HG03432 (cell line): Measurements from ENCODE around the gene CLRN3.

Experiments used
- ATAC-seq: cut with Tn5 transposase; IDR thresholded peaks from one replicate; pipeline ENCODE4 v1.9.1; 2021; ENCODE audit warnings: mild to moderate bottlenecking, moderate library complexity; ENCODE audit not compliant: unreplicated experiment

Gene CLRN3

GRCh38 chr10:127892743-127893142 is at the start of gene CLRN3:
Gene CLRN3, minus strand, starts transcription at chr10:127892941. Its CDS starts 157 bp downstream, at chr10:127892784.
- no peak for ATAC-seq

DNA sequence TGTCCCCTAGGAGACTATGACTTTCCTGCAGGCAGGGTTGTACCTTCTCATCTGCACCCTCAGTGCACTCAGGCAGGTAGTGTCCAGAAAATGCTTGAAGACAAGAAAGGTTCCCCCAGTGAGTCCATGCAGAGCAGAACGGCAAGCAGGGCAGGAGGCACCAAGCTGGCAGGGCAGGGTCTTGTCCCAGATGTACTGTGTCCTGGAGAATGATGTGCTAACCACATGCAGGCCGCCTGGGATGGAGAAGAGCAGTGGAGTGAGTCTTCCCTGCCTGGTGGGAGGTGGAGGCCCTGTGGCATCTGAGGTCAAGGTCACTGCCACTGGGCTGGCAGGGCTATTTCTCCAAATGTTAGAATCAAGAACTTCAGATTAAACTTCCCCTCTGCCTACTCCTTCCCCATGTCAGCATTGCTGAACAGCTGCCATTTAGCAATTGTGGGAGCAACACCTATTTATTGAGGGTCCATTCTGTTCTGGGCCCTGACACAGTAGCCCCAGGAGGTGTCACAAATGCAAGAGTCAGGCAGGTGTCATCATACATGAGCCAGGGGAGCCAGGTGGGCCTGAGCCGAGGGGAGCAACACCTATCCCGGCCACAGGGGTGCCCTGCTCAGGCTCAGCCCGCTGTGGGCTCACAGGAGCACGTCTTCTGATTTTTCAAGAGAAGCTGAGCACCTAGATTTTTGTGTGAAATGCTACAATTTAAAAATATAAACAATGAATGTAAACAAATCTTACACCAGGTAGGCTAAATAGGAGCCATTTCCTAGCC is 48.3 kb upstream of the CLRN3 start:
- no peak for ATAC-seq

GRCh38 chr10:127939786-127940330 is 47.1 kb upstream of the CLRN3 start:
- ATAC-seq: no peak

DNA sequence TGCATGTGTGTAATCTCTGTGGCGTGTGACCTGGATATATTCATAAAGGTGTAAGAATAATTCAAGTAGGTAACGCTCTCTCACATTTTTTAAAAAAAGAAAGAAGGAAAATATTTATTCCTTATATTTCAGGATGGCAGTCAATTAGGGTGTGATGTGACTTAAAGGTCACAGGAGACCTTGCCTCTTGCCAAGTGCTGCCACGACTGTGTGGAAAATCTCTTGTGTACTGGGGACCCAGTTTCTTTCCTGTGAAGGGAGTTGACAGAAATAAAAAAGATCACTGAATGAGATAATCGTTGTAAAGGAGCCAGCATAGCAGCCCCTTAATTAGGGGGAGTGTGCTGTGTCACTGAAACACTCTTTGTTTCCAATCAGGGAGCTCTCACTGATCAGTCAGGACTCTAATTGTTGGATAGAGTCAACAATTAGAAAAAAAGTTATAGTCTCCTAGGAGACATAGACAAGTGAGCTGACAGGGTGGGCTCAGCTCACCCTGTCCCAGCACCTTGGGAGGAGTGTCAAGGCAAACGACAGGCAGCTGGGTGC is 45.2 kb upstream of the CLRN3 start:
- ATAC-seq: no peak

GRCh38 chr10:127937069-127937468 is 44.3 kb upstream of the CLRN3 start:
- no peak for ATAC-seq

DNA sequence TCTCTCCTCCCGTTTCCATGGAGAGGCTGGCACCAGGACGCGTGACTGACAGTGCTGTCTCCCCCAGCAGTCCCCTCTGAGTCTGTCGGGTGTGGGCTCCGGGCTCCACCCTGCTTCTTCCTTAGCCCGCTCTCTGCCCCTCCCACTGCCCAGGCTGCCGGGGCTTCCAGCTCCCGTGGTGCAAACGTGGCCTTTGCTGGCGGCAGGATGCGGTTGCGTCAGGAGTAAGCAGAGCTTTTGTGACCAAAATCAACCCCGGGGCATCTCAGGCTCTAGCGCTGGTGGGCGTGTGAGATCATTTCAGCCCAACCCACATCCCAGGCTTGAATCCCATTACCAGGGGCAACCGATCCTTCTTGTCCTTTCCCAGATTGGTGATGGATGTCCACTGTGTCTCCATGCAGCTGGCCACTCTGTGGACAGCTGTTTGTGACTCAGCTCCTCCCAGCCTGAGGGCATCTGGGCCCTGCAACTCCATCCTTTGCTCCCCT is 42.4 kb upstream of the CLRN3 start:
- no peak for ATAC-seq

GRCh38 chr10:127934383-127934782 is 41.6 kb upstream of the CLRN3 start:
- ATAC-seq: no peak

- no peak for ATAC-seq
Observed at GRCh38 chr10:127933271-127933670, 40.5 kb upstream of the CLRN3 start.

DNA sequence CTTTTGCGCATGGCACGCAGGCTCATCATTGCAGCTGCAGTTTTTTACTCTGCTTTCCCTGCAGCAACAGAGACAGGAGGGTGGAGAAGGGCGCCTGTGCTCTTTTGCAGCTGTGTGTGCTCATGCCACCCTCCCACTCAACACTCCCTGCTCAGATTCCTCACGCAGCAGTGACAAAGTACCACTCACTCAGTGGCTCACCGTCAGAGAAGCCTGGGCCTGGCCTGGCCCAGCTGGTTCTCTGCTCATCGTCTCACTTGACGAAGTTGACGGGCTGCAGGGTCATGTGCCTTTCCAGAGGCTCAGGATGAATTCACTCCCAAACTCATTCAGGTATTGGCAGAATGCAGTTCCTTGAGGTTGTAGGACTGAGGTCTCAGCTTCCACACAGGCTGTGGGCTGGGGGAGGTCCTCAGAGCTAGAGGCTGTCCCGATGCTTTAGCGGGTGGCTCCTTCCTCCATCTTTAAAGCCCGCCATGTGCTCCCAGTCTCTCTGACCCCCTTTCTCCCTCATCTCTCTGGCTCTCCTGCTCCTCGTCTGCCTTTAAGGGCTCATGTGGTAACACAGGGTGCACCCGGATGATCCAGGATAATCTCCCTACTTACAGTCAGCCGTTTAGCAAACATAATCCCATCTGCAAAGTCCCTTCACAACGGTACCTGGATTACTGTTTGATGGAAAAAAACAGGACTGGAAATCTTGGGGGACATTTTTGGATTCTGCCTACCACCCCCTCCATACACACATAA is 40.0 kb upstream of the CLRN3 start:
- no peak for ATAC-seq

DNA sequence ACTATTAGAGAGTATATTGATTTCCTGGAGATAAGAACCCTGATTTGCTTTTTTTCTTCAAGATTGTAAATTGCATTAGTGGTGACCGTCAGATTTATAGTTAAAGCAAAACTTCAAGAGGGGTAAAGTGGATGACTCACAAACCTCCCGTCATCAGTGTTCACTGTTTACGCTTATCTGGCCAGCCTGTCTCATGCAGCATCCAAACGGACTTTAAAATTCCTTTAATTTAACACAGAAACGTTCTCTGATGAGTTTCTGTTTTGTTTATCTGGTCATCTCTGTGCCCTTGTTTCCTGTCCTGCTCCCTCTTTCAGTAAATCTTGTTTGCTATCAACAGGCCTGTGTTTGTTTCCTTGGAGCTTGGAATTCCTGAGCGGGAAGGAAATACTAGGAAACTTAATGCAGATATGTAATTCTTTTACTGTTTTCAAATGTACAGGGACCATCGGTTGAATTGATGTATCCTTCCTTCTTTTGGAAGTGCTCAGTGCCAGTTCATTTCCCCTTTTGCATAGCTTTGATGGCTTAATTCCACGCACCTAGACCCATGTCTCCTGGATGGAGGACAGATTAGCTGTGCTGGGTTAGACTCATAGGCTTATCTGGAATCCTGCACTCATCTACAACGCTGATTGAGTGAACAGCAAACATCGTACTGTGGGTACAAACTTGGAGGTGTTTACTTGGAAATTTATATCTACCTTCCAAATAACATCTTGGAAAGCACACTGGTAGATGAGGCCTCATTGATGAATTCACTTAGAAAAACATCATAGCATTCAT is 35.5 kb upstream of the CLRN3 start:
- no peak for ATAC-seq

GRCh38 chr10:127926455-127926854 is 33.7 kb upstream of the CLRN3 start:
- no peak for ATAC-seq

- ATAC-seq: no peak
Observed at GRCh38 chr10:127925471-127926207, 32.9 kb upstream of the CLRN3 start.

GRCh38 chr10:127923646-127924045 is 30.9 kb upstream of the CLRN3 start:
- no peak for ATAC-seq

GRCh38 chr10:127922675-127923366 is 30.1 kb upstream of the CLRN3 start:
- no peak for ATAC-seq

GRCh38 chr10:127922206-127922605 is 29.5 kb upstream of the CLRN3 start:
- ATAC-seq: no peak

GRCh38 chr10:127921753-127922145 is 29.0 kb upstream of the CLRN3 start:
- no peak for ATAC-seq

GRCh38 chr10:127921075-127921752 is 28.5 kb upstream of the CLRN3 start:
- no peak for ATAC-seq

- peak; percentile 44 for ATAC-seq
Observed at GRCh38 chr10:127920306-127921074, 27.7 kb upstream of the CLRN3 start.
